ENCODE data around the gene CCL8.

The CCL8 gene

GRCh38 chr17:34306466-34306865 lies 12.8 kb upstream of the CCL8 start:
- in situ Hi-C loops (cut with HindIII; ENCODE audit: low pct_ligation_motif_present, low sequenced_read_pairs): no loop called here
- Histone ChIP-seq H3K36me3 (replicated peaks) (no peaks in the 10 kb centered on the region), H3K27me3 (replicated peaks) (no peaks in the 10 kb centered on the region), H3K4me3 (ENCODE audit: low read depth, low read length) (no peak overlapping the region), H3K27ac (no peak overlapping the region)
- TF ChIP-seq CTCF (IDR thresholded peaks at IDR 0.05; ENCODE audit: low read depth, low read length, missing control alignments): peak; percentile 46
- peak; percentile 16 for DNase-seq

- DNase-seq: no peak
- in situ Hi-C loops (cut with HindIII; ENCODE audit: low pct_ligation_motif_present, low sequenced_read_pairs): no loop called here
- Histone ChIP-seq H3K27ac (no peak overlapping the region), H3K27me3 (replicated peaks) (no peaks in the 10 kb centered on the region), H3K36me3 (replicated peaks) (no peaks in the 10 kb centered on the region), H3K4me3 (ENCODE audit: low read depth, low read length) (no peak overlapping the region)
- no peak for TF ChIP-seq CTCF (IDR thresholded peaks at IDR 0.05; ENCODE audit: low read depth, low read length, missing control alignments)
Measured at GRCh38 chr17:34307110-34307509, 12.1 kb upstream of the CCL8 start.

- in situ Hi-C loops (cut with HindIII; ENCODE audit: low pct_ligation_motif_present, low sequenced_read_pairs): no loop called here
- H3K36me3 ChIP-seq (replicated peaks): no peaks in the 10 kb centered on the region
Measured at GRCh38 chr17:34308371-34308770, 10.9 kb upstream of the CCL8 start.

GRCh38 chr17:34311291-34311690 lies 7.9 kb upstream of the CCL8 start:
- DNase-seq: no peak
- in situ Hi-C loops (cut with HindIII; ENCODE audit: low pct_ligation_motif_present, low sequenced_read_pairs): no loop called here
- Histone ChIP-seq H3K4me3 (ENCODE audit: low read depth, low read length) (no peak overlapping the region), H3K36me3 (replicated peaks) (no peaks in the 10 kb centered on the region), H3K27me3 (replicated peaks) (no peaks in the 10 kb centered on the region), H3K27ac (no peak overlapping the region)
- TF ChIP-seq CTCF (IDR thresholded peaks at IDR 0.05; ENCODE audit: low read depth, low read length, missing control alignments): no peak

More at GRCh38 chr17:34308371-34308770, 10.9 kb upstream of the CCL8 start:
- H3K27me3 ChIP-seq (replicated peaks): no peaks in the 10 kb centered on the region
- no peak overlapping the region for H3K27ac ChIP-seq
- TF ChIP-seq CTCF (IDR thresholded peaks at IDR 0.05; ENCODE audit: low read depth, low read length, missing control alignments): no peak
- H3K4me3 ChIP-seq (ENCODE audit: low read depth, low read length): no peak overlapping the region
- DNase-seq: no peak

- H3K27me3 ChIP-seq (replicated peaks): no peaks in the 10 kb centered on the region
- DNase-seq: no peak
- no peak overlapping the region for H3K4me3 ChIP-seq (ENCODE audit: low read depth, low read length)
- TF ChIP-seq CTCF (IDR thresholded peaks at IDR 0.05; ENCODE audit: low read depth, low read length, missing control alignments): no peak
- in situ Hi-C loops (cut with HindIII; ENCODE audit: low pct_ligation_motif_present, low sequenced_read_pairs): no loop called here
- H3K36me3 ChIP-seq (replicated peaks): no peaks in the 10 kb centered on the region
- no peak overlapping the region for H3K27ac ChIP-seq
Measured at GRCh38 chr17:34312080-34312479, 7.2 kb upstream of the CCL8 start.

GRCh38 chr17:34313164-34313563 lies 6.1 kb upstream of the CCL8 start:
- no peak for DNase-seq
- no peak for TF ChIP-seq CTCF (IDR thresholded peaks at IDR 0.05; ENCODE audit: low read depth, low read length, missing control alignments)
- H3K4me3 ChIP-seq (ENCODE audit: low read depth, low read length): no peak overlapping the region
- H3K27ac ChIP-seq: no peak overlapping the region
- no peaks in the 10 kb centered on the region for H3K36me3 ChIP-seq (replicated peaks)
- in situ Hi-C loops (cut with HindIII; ENCODE audit: low pct_ligation_motif_present, low sequenced_read_pairs): no loop called here
- no peaks in the 10 kb centered on the region for H3K27me3 ChIP-seq (replicated peaks)

Data from brain microvascular endothelial cell (primary cell).